GM18868 (cell line): ENCODE results near the gene ITGA6.
"Not testable (repeated sequence)": the region's sequence is repeated elsewhere in the genome, so short reads cannot be mapped to it uniquely, and the experiment has no call there.

Source experiments
- ATAC-seq: cut with Tn5 transposase; IDR thresholded peaks from one replicate; pipeline ENCODE4 v1.9.1; 2021; ENCODE audit warnings: mild to moderate bottlenecking, moderate library complexity; ENCODE audit not compliant: unreplicated experiment

ITGA6 gene

GRCh38 chr2:172512810-172513523, 85.6 kb downstream of the ITGA6 start:
- no peak for ATAC-seq

DNA sequence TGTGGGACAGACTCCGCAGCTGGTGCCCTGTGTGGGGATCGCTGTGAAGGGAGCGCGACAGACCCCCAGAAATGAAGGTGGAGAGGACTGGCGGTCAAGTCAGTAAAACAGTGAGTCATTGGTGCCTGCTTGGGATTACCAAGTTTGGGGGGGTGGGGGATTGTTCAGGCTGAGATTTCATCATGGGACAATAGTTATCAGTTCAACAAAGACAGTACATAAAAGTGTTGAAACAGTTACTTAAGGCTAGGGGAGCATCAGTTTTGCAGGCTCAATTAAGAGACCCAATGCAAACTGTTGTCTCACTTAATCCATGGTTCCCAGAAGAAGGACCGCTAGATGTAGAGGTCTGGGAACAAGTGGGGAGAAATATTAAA, 86.1 kb downstream of the ITGA6 start:
- no peak for ATAC-seq

DNA sequence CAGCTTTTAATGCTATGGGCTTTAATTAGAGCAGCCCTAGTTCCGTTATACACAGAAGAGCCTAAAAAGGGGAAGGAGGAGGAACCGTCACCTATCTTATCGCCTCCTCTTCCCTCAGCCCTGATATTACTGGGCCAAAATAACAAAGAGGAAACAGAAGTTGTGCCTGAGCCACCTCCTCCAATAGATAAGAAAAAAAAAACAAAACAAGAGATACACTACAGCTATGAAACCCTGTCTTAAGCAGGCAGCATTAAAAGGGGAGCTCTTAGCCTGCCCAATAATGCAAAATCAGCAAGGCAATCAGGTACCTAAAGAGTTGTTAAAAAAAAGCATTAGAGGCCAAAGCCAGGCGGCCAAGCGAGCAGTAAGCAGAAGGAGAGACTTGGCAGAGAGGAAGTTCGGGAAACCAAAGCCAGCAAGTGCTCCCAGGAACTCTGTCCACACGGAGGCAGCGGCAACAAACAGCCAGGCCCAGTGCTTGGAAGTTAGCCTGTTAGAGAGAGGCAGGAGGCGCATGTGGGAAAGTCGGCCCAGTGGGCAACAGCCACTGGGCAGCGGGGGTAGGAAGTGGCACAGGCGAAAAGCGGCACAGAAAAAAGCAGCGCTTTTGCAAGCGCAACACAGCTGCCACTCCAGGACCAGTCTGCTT, 86.7 kb downstream of the ITGA6 start:
- ATAC-seq, result no peak

DNA sequence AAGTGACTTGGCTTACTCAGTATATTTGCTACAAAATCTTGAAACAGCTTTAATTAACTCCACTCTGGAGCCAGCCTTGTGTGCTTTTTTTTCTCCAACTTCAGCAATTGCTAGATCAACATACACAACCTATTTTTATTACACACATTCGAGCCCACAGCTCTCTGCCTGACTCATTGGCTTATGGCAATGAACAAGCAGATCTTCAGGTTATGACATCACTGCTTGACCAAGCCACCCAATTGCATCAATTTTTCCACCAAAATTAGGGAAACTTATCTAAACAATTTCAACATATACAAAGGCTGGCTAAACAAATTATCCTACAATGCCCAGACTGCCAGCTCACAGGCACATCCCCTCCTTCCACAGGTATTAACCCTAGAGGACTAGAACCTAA, 88.9 kb downstream of the ITGA6 start:
- no peak for ATAC-seq

DNA sequence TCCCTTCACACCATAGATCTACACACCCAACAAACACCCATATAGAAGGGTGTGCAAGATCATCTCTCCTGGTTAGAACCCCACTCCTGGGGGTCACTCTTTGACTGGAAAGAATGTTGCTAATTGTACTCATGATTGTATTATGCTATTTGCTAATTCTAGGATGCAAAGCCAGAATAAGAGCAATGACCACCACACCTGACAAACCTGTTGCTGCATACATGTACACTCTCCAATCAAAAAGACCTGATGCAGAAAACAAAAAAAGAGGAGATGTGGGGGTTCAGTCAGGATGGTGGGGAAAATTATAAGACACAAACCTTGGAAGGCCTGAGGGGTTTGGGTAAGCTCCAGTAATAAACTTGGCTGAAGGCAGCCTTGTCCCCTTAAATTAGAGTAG, 91.6 kb downstream of the ITGA6 start:
- ATAC-seq, result no peak

DNA sequence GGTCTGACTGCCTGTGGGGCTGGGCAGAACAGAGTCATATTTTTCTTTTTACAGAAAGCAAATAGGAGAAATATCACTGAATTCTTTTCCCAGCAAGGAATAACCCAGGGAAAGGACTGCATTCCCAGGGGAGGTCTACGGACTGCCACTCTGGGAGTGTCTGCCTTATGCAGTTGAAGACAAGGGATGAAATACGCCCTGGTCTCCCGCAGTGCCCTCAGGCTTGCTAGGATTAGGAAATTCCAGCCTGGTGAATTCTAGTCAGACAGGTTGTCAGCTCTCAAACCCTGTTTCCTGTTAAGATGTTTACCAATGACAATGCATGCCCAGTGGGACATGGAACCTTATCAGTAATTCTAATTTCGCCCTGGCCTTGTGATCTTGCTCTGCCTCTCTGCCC, 98.2 kb downstream of the ITGA6 start:
- ATAC-seq, result no peak

DNA sequence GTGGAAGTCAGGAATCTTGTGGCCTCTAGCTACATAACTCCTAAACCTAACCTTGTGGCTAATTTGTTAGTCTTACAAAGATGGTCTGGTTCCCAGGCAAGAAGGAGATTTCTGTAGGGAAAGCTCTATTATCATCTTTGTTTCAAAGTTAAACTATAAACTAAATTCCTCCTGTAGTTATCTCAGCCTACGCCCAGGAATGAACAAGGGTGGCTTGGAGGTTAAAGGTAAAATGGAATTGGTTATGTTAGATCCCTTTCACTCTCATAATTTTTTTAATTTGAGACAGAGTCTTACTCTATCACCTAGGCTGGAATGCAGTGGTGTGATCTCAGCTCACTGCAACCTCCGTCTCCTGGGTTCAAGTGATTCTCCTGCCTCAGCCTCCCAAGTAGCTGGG, 103.9 kb downstream of the ITGA6 start:
- ATAC-seq, result no peak

DNA sequence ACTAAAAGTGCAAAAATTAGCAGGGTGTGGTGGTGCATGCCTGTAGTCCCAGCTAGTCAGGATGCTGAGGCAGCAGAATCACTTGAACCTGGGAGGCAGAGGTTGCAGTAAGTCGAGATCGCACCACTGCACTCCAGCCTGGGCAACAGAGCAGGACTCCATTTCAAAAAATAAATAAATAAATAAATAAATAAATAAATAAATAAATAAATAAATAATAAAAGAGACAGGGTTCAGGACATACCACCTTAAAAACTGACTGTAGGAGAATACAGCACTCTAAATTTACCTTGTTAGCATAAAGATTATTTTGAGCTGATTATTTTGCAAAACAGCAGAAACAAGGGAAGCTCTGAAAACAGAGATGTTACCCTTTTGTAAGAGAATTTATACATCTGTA, 105.1 kb downstream of the ITGA6 start:
- ATAC-seq, result not testable (repeated sequence)

GRCh38 chr2:172533687-172534086, 106.3 kb downstream of the ITGA6 start:
- no peak for ATAC-seq

GRCh38 chr2:172535119-172535518, 107.7 kb downstream of the ITGA6 start:
- ATAC-seq, result no peak

- not testable (repeated sequence) for ATAC-seq
These were observed 110.5 kb downstream of the ITGA6 start for GRCh38 chr2:172537851-172538250.

DNA sequence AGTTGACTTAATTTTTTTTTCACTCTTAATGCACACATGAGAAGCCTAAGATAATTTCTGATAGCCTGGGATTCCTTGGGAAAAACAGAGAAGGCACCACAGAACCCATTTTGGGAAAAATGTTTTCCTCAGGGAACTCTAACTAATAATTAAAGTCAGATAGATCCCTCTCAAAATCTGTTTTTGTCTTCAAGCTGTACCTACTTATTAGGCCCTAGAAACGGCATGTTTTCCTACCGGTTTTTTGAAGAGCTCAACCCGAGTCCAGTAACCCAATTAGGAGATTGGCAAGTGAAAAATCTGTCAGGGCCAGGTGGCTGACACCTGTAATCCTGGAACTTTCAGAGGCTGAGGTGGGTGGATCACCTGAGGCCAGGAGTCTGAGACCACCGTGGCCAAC, 112.4 kb downstream of the ITGA6 start:
- ATAC-seq, result no peak

- no peak for ATAC-seq
These were observed 113.0 kb downstream of the ITGA6 start for GRCh38 chr2:172540421-172540820.

DNA sequence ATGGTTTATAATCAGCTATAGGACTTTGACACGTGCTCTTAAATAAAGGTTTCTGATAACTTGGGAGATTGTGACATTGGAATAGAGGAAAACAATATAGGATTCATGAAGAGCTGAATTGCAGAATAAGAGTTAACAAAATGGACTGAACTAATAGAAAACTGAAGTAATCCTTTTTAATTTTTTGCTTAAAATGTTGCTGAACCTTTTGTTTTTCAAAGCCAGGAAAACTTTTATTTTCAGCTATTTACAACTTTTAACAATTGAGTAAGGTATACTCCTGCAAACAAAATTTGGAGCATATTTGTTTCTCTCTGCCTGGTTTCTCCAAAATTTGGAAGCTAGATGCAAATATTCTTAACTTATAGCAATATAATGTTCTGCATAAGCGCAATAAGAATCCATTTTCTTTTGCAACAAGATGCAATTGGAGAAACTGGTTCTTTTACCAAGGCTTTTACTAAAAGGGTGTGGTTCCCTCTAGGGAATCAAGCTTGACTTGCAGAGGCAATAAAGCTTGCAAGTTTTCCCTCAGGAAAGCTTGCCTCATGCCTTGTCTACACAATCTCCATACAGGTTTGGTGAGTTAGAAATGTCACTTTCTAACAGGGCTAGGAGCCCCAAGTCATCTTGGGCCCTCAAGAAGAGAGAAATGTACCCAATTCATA, 118.2 kb downstream of the ITGA6 start:
- no peak for ATAC-seq

GRCh38 chr2:172549131-172549530, 121.7 kb downstream of the ITGA6 start:
- no peak for ATAC-seq

DNA sequence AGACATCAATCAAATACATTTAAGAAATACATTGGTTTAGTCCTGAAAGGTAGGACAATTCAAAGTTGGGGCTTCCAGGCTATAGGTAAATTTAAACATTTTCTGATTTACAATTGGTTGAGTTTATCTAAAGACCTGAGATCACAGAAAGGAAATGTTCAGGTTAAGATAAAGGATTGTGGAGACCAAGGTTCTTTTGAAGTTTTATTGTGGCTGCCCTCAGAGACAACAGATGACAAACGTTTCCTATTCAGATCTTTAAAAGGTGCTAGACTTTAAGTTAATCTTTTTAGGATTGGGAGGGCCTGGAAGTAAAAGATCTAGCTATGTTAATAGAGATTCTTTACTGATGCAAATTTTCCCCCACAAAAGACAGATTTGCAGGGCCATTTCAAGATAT, 122.4 kb downstream of the ITGA6 start:
- not testable (repeated sequence) for ATAC-seq

DNA sequence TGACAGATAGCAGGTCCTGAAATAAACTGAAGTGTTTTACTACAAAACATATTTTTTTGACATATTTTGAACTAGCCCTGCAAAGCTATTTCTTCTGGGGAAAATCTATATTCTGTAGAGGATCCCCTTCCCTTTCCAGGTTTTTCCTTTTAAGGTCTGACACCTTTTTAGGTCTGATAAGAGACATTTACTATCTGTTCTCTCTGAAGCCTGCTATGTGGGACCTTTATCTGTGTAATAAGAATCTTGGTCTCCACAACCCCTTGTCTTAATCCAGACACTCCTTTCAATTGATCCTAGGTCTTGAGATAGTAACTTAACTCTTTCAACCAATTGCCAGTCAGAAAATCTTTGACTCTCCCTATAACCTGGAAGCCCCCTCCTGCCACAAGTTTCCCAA, 123.0 kb downstream of the ITGA6 start:
- ATAC-seq, result no peak

DNA sequence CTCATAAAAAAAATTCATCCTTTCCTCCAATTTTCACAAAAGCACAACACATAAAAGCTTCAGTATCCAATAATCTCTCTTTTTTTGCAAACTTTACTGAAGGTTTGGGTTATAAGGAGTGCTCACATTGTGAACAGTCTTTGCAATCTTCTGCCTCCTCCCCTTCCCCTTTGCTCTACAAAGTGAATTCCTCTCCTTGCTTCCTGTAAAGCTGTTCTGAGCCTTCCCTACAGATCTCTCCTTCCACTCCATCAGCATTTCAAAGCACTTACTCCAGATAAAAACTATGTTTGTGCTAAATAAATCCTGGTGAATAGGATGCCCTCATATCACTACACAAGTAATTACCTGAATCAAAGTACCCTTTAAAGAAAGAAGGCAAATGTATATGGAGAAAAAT, 123.9 kb downstream of the ITGA6 start:
- no peak for ATAC-seq

DNA sequence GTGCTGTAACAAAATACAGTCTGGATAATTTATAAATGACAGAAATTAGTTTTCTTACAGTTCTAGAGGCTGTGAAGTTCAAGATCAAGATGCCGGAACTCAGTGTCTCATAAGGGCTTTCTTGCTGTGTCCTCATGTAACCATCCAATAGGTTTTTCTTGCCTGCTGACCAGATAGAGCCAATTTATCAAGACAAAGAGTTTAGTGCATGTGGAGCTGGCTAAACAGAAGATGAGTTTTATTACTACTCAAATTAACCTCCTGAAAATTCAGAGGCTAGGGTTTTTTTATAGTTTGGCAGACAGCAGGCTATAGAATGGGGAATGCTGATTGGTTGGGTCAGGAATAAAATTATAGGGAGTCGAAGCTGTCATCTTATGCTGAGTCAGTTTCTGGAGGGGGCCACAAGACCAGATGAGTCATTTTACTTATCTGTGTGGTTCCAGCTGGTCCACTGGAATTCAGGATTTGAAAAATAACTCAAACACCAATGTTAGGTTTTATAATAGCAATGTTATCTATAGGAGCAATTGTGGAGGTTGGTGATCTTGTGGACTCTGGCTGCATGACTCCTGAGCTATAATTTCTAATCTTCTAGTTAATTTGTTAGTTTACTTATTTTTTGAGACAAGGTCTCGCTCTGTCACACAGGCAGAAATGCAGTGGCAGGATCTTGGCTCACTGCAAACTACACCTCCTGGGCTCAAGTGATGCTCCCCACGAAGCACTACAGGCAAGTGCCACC, 125.3 kb downstream of the ITGA6 start:
- no peak for ATAC-seq

GRCh38 chr2:172554352-172555271, 127.2 kb downstream of the ITGA6 start:
- no peak for ATAC-seq

DNA sequence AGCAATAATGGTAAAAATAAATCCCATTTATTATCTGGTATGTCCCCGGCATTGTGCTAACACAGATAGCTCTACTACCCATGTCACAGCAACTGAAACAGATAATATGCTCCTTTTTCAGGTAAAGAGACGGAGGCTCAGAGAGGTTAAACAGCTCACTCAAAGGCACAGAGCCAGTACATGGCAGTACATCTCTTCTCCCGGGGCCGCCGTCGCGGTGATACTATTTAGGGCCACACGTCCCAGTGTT, 127.8 kb downstream of the ITGA6 start:
- no peak for ATAC-seq
